Trophoblast cell (in vitro differentiated cells and primary cell): ENCODE data around the gene ZNF592.

ENCODE experiments used
- DNase-seq, 2 donors: peaks; one replicate each; pipeline ENCODE4 v3.0.0-alpha.2; 2016
- H2AFZ ChIP-seq: 2 replicates; pipeline ENCODE4 v1.6.1; 2013; ENCODE audit warnings: low read length, moderate library complexity, mild to moderate bottlenecking; ENCODE audit not compliant: insufficient read depth, poor library complexity
- H2AK5ac ChIP-seq: 2 replicates; pipeline ENCODE4 v1.6.1; 2013; ENCODE audit warnings: mild to moderate bottlenecking, low read length
- H2BK120ac ChIP-seq: 2 replicates; pipeline ENCODE4 v1.6.1; 2013; ENCODE audit warnings: low read length, mild to moderate bottlenecking, moderate library complexity; ENCODE audit not compliant: insufficient read depth, poor library complexity
- H2BK12ac ChIP-seq: 2 replicates; pipeline ENCODE4 v1.6.1; 2013; ENCODE audit warnings: mild to moderate bottlenecking, low read length, moderate library complexity
- H2BK5ac ChIP-seq: 2 replicates; pipeline ENCODE4 v1.6.1; 2013; ENCODE audit warnings: low read length, low read depth, moderate library complexity, mild to moderate bottlenecking; ENCODE audit not compliant: poor library complexity
- H3K14ac ChIP-seq: 2 replicates; pipeline ENCODE4 v1.6.1; 2013; ENCODE audit warnings: mild to moderate bottlenecking, low read length
- H3K18ac ChIP-seq: 2 replicates; pipeline ENCODE4 v1.6.1; 2013; ENCODE audit warnings: mild to moderate bottlenecking, low read length
- H3K23ac ChIP-seq: 2 replicates; pipeline ENCODE4 v1.6.1; 2013; ENCODE audit warnings: low read length
- H3K27ac ChIP-seq: 2 replicates; pipeline ENCODE4 v1.5.1; 2013; ENCODE audit warnings: low read depth, mild to moderate bottlenecking, inconsistent platforms, low read length, moderate library complexity
- H3K27me3 ChIP-seq: 2 replicates; pipeline ENCODE4 v1.6.1; 2013; ENCODE audit warnings: inconsistent platforms, mild to moderate bottlenecking, low read length, moderate library complexity; ENCODE audit not compliant: insufficient read depth
- H3K36me3 ChIP-seq, 2 experiments: 1 replicate in 1 of 2; 2 replicates in 1 of 2; pipeline ENCODE4 v1.6.1; 2013; ENCODE audit warnings: low read length in 2 of 2, mild to moderate bottlenecking in 2 of 2, moderate library complexity in 1 of 2; ENCODE audit not compliant: insufficient read depth in 2 of 2, control insufficient read depth in 1 of 2
- H3K4ac ChIP-seq: 2 replicates; pipeline ENCODE4 v1.6.1; 2013; ENCODE audit warnings: low read depth, mild to moderate bottlenecking, low read length, moderate library complexity
- H3K4me1 ChIP-seq, 2 experiments: 1 replicate in 1 of 2; 2 replicates in 1 of 2; pipeline ENCODE4 v1.6.1; 2013; ENCODE audit warnings: low read length in 2 of 2, mild to moderate bottlenecking in 2 of 2, moderate library complexity in 1 of 2; ENCODE audit not compliant: insufficient read depth in 2 of 2, control insufficient read depth in 1 of 2
- H3K4me2 ChIP-seq: 2 replicates; pipeline ENCODE4 v1.6.1; 2013; ENCODE audit warnings: inconsistent platforms, mild to moderate bottlenecking, low read length, moderate library complexity
- H3K4me3 ChIP-seq: 2 replicates; pipeline ENCODE4 v1.5.1; 2013; ENCODE audit warnings: mild to moderate bottlenecking, low read depth, low read length, inconsistent platforms
- H3K79me1 ChIP-seq: one replicate; pipeline ENCODE4 v1.6.1; 2013; ENCODE audit warnings: low read length
- H3K79me2 ChIP-seq: 2 replicates; pipeline ENCODE4 v1.6.1; 2013; ENCODE audit warnings: low read length, mild to moderate bottlenecking; ENCODE audit not compliant: control insufficient read depth, insufficient read depth, poor library complexity
- H3K9ac ChIP-seq: 2 replicates; pipeline ENCODE4 v1.6.1; 2013; ENCODE audit warnings: mild to moderate bottlenecking, low read length
- H3K9me3 ChIP-seq: 2 replicates; pipeline ENCODE4 v1.6.1; 2013; ENCODE audit warnings: low read depth, mild to moderate bottlenecking, control low read depth, inconsistent platforms, low read length; ENCODE audit not compliant: insufficient read depth
- H4K12ac ChIP-seq: 2 replicates; pipeline ENCODE4 v1.6.1; 2013; ENCODE audit warnings: low read depth, mild to moderate bottlenecking, low read length, moderate library complexity
- H4K8ac ChIP-seq: 2 replicates; pipeline ENCODE4 v1.6.1; 2013; ENCODE audit warnings: low read depth, mild to moderate bottlenecking, low read length, moderate library complexity
- H4K91ac ChIP-seq: one replicate; pipeline ENCODE4 v1.6.1; 2013; ENCODE audit warnings: low read depth, mild to moderate bottlenecking, low read length, moderate library complexity
- WGBS: extraction: QIAGEN DNeasy Blood & Tissue Kit; methylation state at CpG from one replicate; pipeline ENCODE4 v1.1.7; 2013; ENCODE audit warnings: missing lambda C conversion rate; ENCODE audit not compliant: insufficient read length, insufficient coverage; ENCODE audit errors: extremely low coverage; 5-methylcytosine and 5-hydroxymethylcytosine counted together

Gene ZNF592

DNA sequence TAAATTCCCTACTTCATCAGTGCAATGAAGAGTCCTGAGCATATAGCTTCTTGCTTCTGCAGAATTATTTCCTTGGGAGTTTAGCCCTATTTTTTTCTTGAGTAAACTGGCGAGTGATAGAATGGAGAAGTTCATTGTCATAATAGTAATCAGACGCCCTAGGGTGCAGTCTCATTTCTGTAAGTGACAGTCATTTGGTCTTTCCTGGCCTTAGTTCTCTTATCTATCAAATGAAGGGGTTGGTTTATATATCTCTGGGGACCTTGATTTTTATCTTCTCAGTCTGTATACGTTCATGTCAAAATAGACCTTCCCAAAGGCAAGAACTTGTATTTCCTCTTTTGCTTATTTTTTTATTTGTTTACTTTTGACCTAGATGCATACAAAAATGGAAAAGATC lies 58.8 kb downstream of the ZNF592 start:
- H3K23ac ChIP-seq = no peak overlapping the region
- no peak overlapping the region for H4K91ac ChIP-seq
- no peak for DNase-seq
- H2BK5ac ChIP-seq = no peak overlapping the region
- no peak overlapping the region for H3K27ac ChIP-seq
- no peak overlapping the region for H3K4me2 ChIP-seq
- no peak overlapping the region for H2BK12ac ChIP-seq
- no peak overlapping the region for H3K14ac ChIP-seq
- no peak overlapping the region for H3K18ac ChIP-seq
- H3K4ac ChIP-seq = no peak overlapping the region
- H2AK5ac ChIP-seq = no peak overlapping the region
- peaks cover 5% of the 10 kb centered on the region for H3K79me1 ChIP-seq
- H3K27me3 ChIP-seq = no peaks in the 10 kb centered on the region
- no peaks in the 10 kb centered on the region for H3K9me3 ChIP-seq
- no peak overlapping the region for H4K12ac ChIP-seq
- H2AFZ ChIP-seq = no peak overlapping the region
- no CpG with 5 or more reads among the region's 3 CpGs for WGBS
- peaks cover 10 to 15% of the 10 kb centered on the region in 2 experiments for H3K4me1 ChIP-seq
- H3K79me2 ChIP-seq = no peaks in the 10 kb centered on the region
- no peak overlapping the region for H3K4me3 ChIP-seq
- no peak overlapping the region for H2BK120ac ChIP-seq
- no peak overlapping the region for H4K8ac ChIP-seq
- H3K36me3 ChIP-seq = peaks cover 8 to 13% of the 10 kb centered on the region in 2 experiments
- H3K9ac ChIP-seq = no peak overlapping the region

DNA sequence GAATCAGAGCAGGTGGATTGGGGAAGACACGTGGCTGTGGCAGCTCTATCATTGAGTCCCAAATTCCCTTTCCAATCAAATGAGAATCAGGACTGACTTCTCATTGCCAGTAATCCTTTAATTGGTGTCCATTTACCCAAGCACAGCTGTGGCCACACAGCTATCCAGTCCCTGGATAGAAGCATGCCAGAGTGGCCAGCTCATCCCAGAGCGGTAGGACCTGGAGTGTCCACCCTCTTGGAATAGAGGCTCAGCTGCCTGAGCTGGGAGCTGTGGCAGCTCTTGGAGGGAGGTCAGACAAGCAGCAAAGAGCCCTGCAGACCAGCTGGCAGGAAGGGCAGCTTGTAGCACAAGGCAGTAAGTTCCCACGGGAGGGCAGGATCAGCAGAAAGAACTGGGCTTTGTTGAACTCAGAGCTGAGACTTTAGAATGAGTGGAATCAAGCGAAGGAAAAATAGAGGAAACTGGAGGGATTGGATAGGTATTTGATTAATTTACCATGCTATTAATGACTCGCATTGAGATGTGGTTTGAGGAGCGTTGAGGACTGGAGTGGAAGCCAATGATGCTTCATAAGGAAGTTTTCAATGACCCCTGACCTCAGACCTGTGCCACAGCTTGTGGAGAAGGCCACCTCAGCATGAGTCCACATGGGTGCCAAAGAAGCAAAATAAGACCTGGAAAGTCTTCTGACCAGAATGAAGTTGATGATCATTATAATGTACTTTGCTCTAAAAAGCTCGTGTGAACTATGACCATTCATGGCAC lies 61.9 kb downstream of the ZNF592 start:
- DNase-seq = no peak
- Histone ChIP-seq H3K18ac (no peak overlapping the region), H2AFZ (no peak overlapping the region), H3K79me2 (no peaks in the 10 kb centered on the region), H3K4me3 (no peak overlapping the region), H4K91ac (no peak overlapping the region), H4K12ac (no peak overlapping the region), H2AK5ac (no peak overlapping the region), H3K27me3 (no peaks in the 10 kb centered on the region), H3K27ac (no peak overlapping the region), H4K8ac (no peak overlapping the region), H3K23ac (no peak overlapping the region), H3K36me3 (peaks cover 0 to 2% of the 10 kb centered on the region in 2 experiments), H3K9ac (no peak overlapping the region), H3K79me1 (no peaks in the 10 kb centered on the region), H2BK120ac (no peak overlapping the region), H3K9me3 (no peaks in the 10 kb centered on the region), H3K4me1 (peaks cover 0 to 2% of the 10 kb centered on the region in 2 experiments), H2BK12ac (no peak overlapping the region), H3K14ac (no peak overlapping the region), H3K4ac (no peak overlapping the region), H3K4me2 (no peak overlapping the region), H2BK5ac (no peak overlapping the region)
- no CpG with 5 or more reads among the region's 7 CpGs for WGBS

DNA sequence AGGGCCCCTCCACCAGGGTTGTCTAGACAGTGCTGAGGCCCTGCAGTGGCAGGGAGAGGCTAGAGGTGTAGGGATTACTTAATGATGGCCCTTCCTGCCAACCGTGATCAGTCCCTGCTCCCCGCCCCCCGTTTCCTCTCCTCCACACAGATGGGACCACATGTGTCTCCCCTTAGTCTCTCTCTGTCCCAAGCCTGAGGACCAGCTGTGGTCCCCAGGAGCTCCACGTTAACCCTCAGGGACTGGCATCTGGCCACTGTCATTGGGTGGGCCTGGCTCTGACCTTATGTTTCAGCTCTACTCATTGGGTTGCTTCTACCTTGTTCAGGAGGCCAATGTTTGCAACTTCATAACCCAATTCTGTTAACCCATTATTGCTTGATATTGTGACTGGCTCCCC lies 62.8 kb downstream of the ZNF592 start:
- no peak overlapping the region for H3K18ac ChIP-seq
- no peak overlapping the region for H3K14ac ChIP-seq
- no peak overlapping the region for H3K4ac ChIP-seq
- no peak overlapping the region for H2AK5ac ChIP-seq
- no peak overlapping the region for H4K12ac ChIP-seq
- no peaks in the 10 kb centered on the region for H3K79me2 ChIP-seq
- H3K4me1 ChIP-seq = peaks cover 0 to 2% of the 10 kb centered on the region in 2 experiments
- WGBS = no CpG with 5 or more reads among the region's 4 CpGs
- H3K36me3 ChIP-seq = peaks cover 0 to 2% of the 10 kb centered on the region in 2 experiments
- no peak overlapping the region for H3K23ac ChIP-seq
- no peak overlapping the region for H3K27ac ChIP-seq
- H3K79me1 ChIP-seq = no peaks in the 10 kb centered on the region
- no peaks in the 10 kb centered on the region for H3K27me3 ChIP-seq
- no peak overlapping the region for H2BK5ac ChIP-seq
- H2AFZ ChIP-seq = no peak overlapping the region
- H4K8ac ChIP-seq = no peak overlapping the region
- no peaks in the 10 kb centered on the region for H3K9me3 ChIP-seq
- no peak overlapping the region for H4K91ac ChIP-seq
- no peak overlapping the region for H2BK12ac ChIP-seq
- no peak overlapping the region for H3K9ac ChIP-seq
- DNase-seq = no peak
- no peak overlapping the region for H3K4me3 ChIP-seq
- H3K4me2 ChIP-seq = no peak overlapping the region
- no peak overlapping the region for H2BK120ac ChIP-seq

- no peak overlapping the region for H2BK5ac ChIP-seq
Observed at GRCh38 chr15:84811828-84812227, 63.4 kb downstream of the ZNF592 start.

More at GRCh38 chr15:84811828-84812227, 63.4 kb downstream of the ZNF592 start:
- Histone ChIP-seq H3K4ac (no peak overlapping the region), H3K4me1 (peaks cover 3 to 5% of the 10 kb centered on the region in 2 experiments), H3K79me1 (peaks cover 3% of the 10 kb centered on the region), H3K9me3 (no peaks in the 10 kb centered on the region), H3K9ac (no peak overlapping the region), H2AFZ (no peak overlapping the region), H3K27me3 (no peaks in the 10 kb centered on the region), H3K27ac (no peak overlapping the region), H3K4me2 (no peak overlapping the region), H2BK120ac (no peak overlapping the region), H3K36me3 (peaks cover 0 to 2% of the 10 kb centered on the region in 2 experiments), H4K8ac (no peak overlapping the region), H2BK12ac (no peak overlapping the region), H2AK5ac (no peak overlapping the region), H4K12ac (no peak overlapping the region), H3K79me2 (peaks cover 2% of the 10 kb centered on the region), H4K91ac (no peak overlapping the region), H3K18ac (no peak overlapping the region), H3K14ac (no peak overlapping the region), H3K4me3 (no peak overlapping the region), H3K23ac (no peak overlapping the region)
- no peak for DNase-seq
